Left lung (tissue), 10 donors: ENCODE data around the gene TTC39C. TPM values are rescaled to one million over a fixed set of nuclear protein-coding genes. Genes with fewer than 3 reads are reported as not detected.

Source experiments
- ATAC-seq: fragments of 200-7000 bp; cut with Tn5 transposase; one replicate; pipeline ENCODE4 v1.9.1; 2020; ENCODE audit warnings: moderate library complexity
- DNase-seq, 4 donors: peaks; one replicate each; pipeline ENCODE4 v3.0.0-alpha.2; 2013 to 2020
- H3K27ac ChIP-seq, 2 donors: fragments of 200-600 bp; sonication (generic) in 1 of 2; one replicate each; pipeline versions ENCODE4 v1.5.0 to v1.8.0; 2020 to 2021
- H3K27me3 ChIP-seq, 2 donors: fragments of 200-600 bp; sonication (generic) in 1 of 2; one replicate each; pipeline versions ENCODE4 v1.5.0 to v1.8.0; 2020 to 2021
- H3K36me3 ChIP-seq, 2 donors: fragments of 200-600 bp; sonication (generic) in 1 of 2; one replicate each; pipeline versions ENCODE4 v1.5.0 to v1.8.0; 2020 to 2021
- H3K4me1 ChIP-seq, 2 donors: fragments of 200-600 bp; one replicate each; pipeline ENCODE4 v1.8.0; 2021
- H3K4me3 ChIP-seq, 2 donors: fragments of 200-600 bp; sonication (generic) in 1 of 2; one replicate each; pipeline versions ENCODE4 v1.5.0 to v1.8.0; 2020 to 2021; ENCODE audit warnings: mild to moderate bottlenecking in 1 of 2
- H3K9me3 ChIP-seq, 2 donors: fragments of 200-600 bp; sonication (generic) in 1 of 2; one replicate each; pipeline versions ENCODE4 v1.5.0 to v1.8.0; 2020 to 2021
- CTCF ChIP-seq, 2 donors: fragments of 200-600 bp; sonication (generic) in 1 of 2; IDR thresholded peaks; one replicate each; pipeline versions ENCODE4 v1.5.0 to v1.8.0; 2021; ENCODE audit warnings: antibody characterized with exemption in 2 of 2
- intact Hi-C, 2 donors: fragments of 100-400 bp; cut with DNase I; formaldehyde crosslinking; loops; one replicate each; pipeline versions ENCODE4 v1.11.2 to v1.14.2; 2022
- polyA plus RNA-seq, 6 donors: library from polyadenylated mRNA; unstranded; fragments of 120-200 nt; gene quantifications; one replicate each; pipeline ENCODE4 v1.2.1, GENCODE V29; 2013; ENCODE audit not compliant: insufficient read length in 6 of 6
- total RNA-seq, 2 donors: library from RNA; stranded (reverse); fragmentation: NEBNext Ultra II Directional; extraction: Animal tissue kit (Norgen Biotek cat#: 25700); gene quantifications; one replicate each; pipeline ENCODE4 v1.2.1, GENCODE V29; 2021
- donor health status: DM: no; HTN: yes; CAD: no.
- donor health status: DM: no; HTN: no; CAD: no.

The TTC39C gene
- total and polyA plus RNA-seq, 8 donors = 12.0 to 19.3 (median 15.1) TPM

GRCh38 chr18:23968638-23969604 lies 45.6 kb upstream of the TTC39C start:
- no peak for DNase-seq
- intact Hi-C loops = loop anchor here in 1 of 2 donors (10.0 kb wide), 1 partner anchor 156 kb away; no protein-coding TSS in a partner anchor
- Histone ChIP-seq H3K27ac (no peak overlapping the region), H3K4me1 (peaks cover 0 to 5% of the 10 kb centered on the region in 2 donors), H3K9me3 (no peaks in the 10 kb centered on the region), H3K36me3 (no peaks in the 10 kb centered on the region), H3K4me3 (no peak overlapping the region), H3K27me3 (no peaks in the 10 kb centered on the region)
- ATAC-seq = no peak
- TF ChIP-seq CTCF (IDR thresholded peaks at IDR 0.05) = no peak

GRCh38 chr18:23969664-23970063 lies 44.9 kb upstream of the TTC39C start:
- no peak overlapping the region for H3K4me3 ChIP-seq
- intact Hi-C loops = loop anchor here in 1 of 2 donors (10.0 kb wide), 1 partner anchor 155 kb away; no protein-coding TSS in a partner anchor
- peaks cover 0 to 5% of the 10 kb centered on the region in 2 donors for H3K4me1 ChIP-seq
- peak; percentile 63 for ATAC-seq
- H3K9me3 ChIP-seq = no peaks in the 10 kb centered on the region
- H3K36me3 ChIP-seq = no peaks in the 10 kb centered on the region
- no peaks in the 10 kb centered on the region for H3K27me3 ChIP-seq
- no peak for DNase-seq
- TF ChIP-seq CTCF (IDR thresholded peaks at IDR 0.05) = no peak
- H3K27ac ChIP-seq = no peak overlapping the region

GRCh38 chr18:23970161-23971096 lies 44.1 kb upstream of the TTC39C start:
- DNase-seq = no peak

GRCh38 chr18:23971097-23971440 lies 43.5 kb upstream of the TTC39C start:
- H3K4me1 ChIP-seq = peaks cover 0 to 5% of the 10 kb centered on the region in 2 donors
- H3K36me3 ChIP-seq = no peaks in the 10 kb centered on the region
- H3K9me3 ChIP-seq = no peaks in the 10 kb centered on the region
- H3K27ac ChIP-seq = no peak overlapping the region
- H3K27me3 ChIP-seq = no peaks in the 10 kb centered on the region
- ATAC-seq = no peak
- H3K4me3 ChIP-seq = no peak overlapping the region
- intact Hi-C loops = no loop called here
- no peak for TF ChIP-seq CTCF (IDR thresholded peaks at IDR 0.05)
- no peak for DNase-seq

More at GRCh38 chr18:23970161-23971096, 44.1 kb upstream of the TTC39C start:
- TF ChIP-seq CTCF (IDR thresholded peaks at IDR 0.05) = no peak
- Histone ChIP-seq H3K36me3 (no peaks in the 10 kb centered on the region), H3K27ac (no peak overlapping the region), H3K9me3 (no peaks in the 10 kb centered on the region), H3K4me3 (no peak overlapping the region), H3K4me1 (peaks cover 0 to 5% of the 10 kb centered on the region in 2 donors), H3K27me3 (no peaks in the 10 kb centered on the region)
- peak; percentile 14 for ATAC-seq
- intact Hi-C loops = no loop called here
